IMR-90 (cell line): ENCODE measurements around the gene RARRES1. TPM values are rescaled to one million over a fixed set of nuclear protein-coding genes. Genes with fewer than 3 reads are reported as not detected.

ENCODE experiments used
- ATAC-seq: fragments of 200-7000 bp; cut with Tn5 transposase; 2 replicates; pipeline ENCODE4 v1.9.1; 2020; ENCODE audit warnings: low read depth, mild to moderate bottlenecking, moderate library complexity
- BruUV-seq: library from RNA; stranded (reverse); fragments of 400-500 nt; replicated peaks from 2 replicates; lab custom pipeline; 2021; lab: Mats Ljungman, UMichigan
- CTCF ChIA-PET: fragments of 300-600 bp; formaldehyde crosslinking; extraction: SDS; loops from one replicate; lab custom pipeline; 2021; ENCODE audit warnings: antibody characterized with exemption; lab: Yijun Ruan, JAX
- POLR2A ChIA-PET: fragments of 300-600 bp; sonication (Branson Sonifier 250); formaldehyde crosslinking; loops from one replicate; lab custom pipeline; 2022; ENCODE audit warnings: antibody characterized with exemption; ENCODE audit not compliant: unreplicated experiment; lab: Charles Lee
- DNase-seq: peaks from one replicate; pipeline ENCODE4 v3.0.0; 2013
- H2AFZ ChIP-seq: replicated peaks from 2 replicates; pipeline ENCODE3; 2013; ENCODE audit warnings: low read length, mild to moderate bottlenecking; ENCODE audit not compliant: poor library complexity
- H2AK5ac ChIP-seq: 2 replicates; pipeline ENCODE4 v1.6.1; 2013; ENCODE audit warnings: low read depth, low read length, inconsistent platforms
- H2AK9ac ChIP-seq: replicated peaks from 2 replicates; pipeline ENCODE3; 2013; ENCODE audit warnings: mild to moderate bottlenecking, low read depth, low read length, moderate library complexity; ENCODE audit not compliant: poor library complexity
- H2BK120ac ChIP-seq: 2 replicates; pipeline ENCODE4 v1.6.1; 2013; ENCODE audit warnings: low read depth, low read length, inconsistent platforms
- H2BK15ac ChIP-seq: 3 replicates; pipeline ENCODE4 v1.6.1; 2013; ENCODE audit warnings: low read depth, low read length, inconsistent platforms
- H2BK20ac ChIP-seq: 2 replicates; pipeline ENCODE4 v1.6.1; 2013; ENCODE audit warnings: low read depth, mild to moderate bottlenecking, inconsistent platforms, low read length, moderate library complexity
- H2BK5ac ChIP-seq: 2 replicates; pipeline ENCODE4 v1.6.1; 2013; ENCODE audit warnings: mild to moderate bottlenecking, low read depth, low read length, inconsistent platforms; ENCODE audit not compliant: poor library complexity, severe bottlenecking
- H3K14ac ChIP-seq: replicated peaks from 2 replicates; pipeline ENCODE4 v1.6.1; 2013; ENCODE audit warnings: low read depth, low read length, inconsistent platforms
- H3K18ac ChIP-seq: 2 replicates; pipeline ENCODE4 v1.6.1; 2013; ENCODE audit warnings: low read depth, low read length, control low read depth
- H3K23ac ChIP-seq: 2 replicates; pipeline ENCODE4 v1.6.1; 2013; ENCODE audit warnings: low read depth, low read length, inconsistent platforms
- H3K27ac ChIP-seq: 2 replicates; pipeline ENCODE4 v1.5.1; 2013; ENCODE audit warnings: mild to moderate bottlenecking, control low read depth, low read length; ENCODE audit not compliant: insufficient read depth
- H3K27me3 ChIP-seq: 2 replicates; pipeline ENCODE4 v1.6.1; 2013; ENCODE audit warnings: low read length; ENCODE audit not compliant: control insufficient read depth, insufficient read depth
- H3K36me3 ChIP-seq: 2 replicates; pipeline ENCODE4 v1.6.1; 2013; ENCODE audit warnings: low read length, mixed read lengths; ENCODE audit not compliant: control insufficient read depth, insufficient read depth
- H3K4ac ChIP-seq: 2 replicates; pipeline ENCODE4 v1.6.1; 2013; ENCODE audit warnings: low read depth, low read length, inconsistent platforms
- H3K4me1 ChIP-seq: 2 replicates; pipeline ENCODE4 v1.6.1; 2013; ENCODE audit warnings: low read length, mixed read lengths; ENCODE audit not compliant: control insufficient read depth, insufficient read depth
- H3K4me2 ChIP-seq: 2 replicates; pipeline ENCODE4 v1.6.1; 2013; ENCODE audit warnings: low read depth, mild to moderate bottlenecking, control low read depth, low read length, moderate library complexity
- H3K4me3 ChIP-seq: 2 replicates; pipeline ENCODE4 v1.5.1; 2013; ENCODE audit warnings: low read depth, mild to moderate bottlenecking, control low read depth, low read length, moderate library complexity; ENCODE audit not compliant: insufficient read depth
- H3K56ac ChIP-seq: 2 replicates; pipeline ENCODE4 v1.6.1; 2013; ENCODE audit warnings: low read length, inconsistent platforms; ENCODE audit not compliant: insufficient read depth; ENCODE audit errors: extremely low read depth
- H3K79me1 ChIP-seq, 2 experiments: 2 replicates each; pipeline ENCODE4 v1.6.1; 2013; ENCODE audit warnings: low read length in 2 of 2, inconsistent platforms in 1 of 2, low read depth in 1 of 2
- H3K9ac ChIP-seq: 2 replicates; pipeline ENCODE4 v1.6.1; 2013; ENCODE audit warnings: low read depth, low read length, control low read depth
- H3K9me1 ChIP-seq: 2 replicates; pipeline ENCODE4 v1.6.1; 2013; ENCODE audit warnings: low read length, inconsistent platforms; ENCODE audit not compliant: insufficient read depth
- H3K9me3 ChIP-seq: 2 replicates; pipeline ENCODE4 v1.6.1; 2013; ENCODE audit warnings: low read length; ENCODE audit not compliant: control insufficient read depth, insufficient read depth
- H4K20me1 ChIP-seq: 2 replicates; pipeline ENCODE4 v1.6.1; 2013; ENCODE audit warnings: low read length, inconsistent platforms; ENCODE audit not compliant: insufficient read depth
- H4K5ac ChIP-seq: 2 replicates; pipeline ENCODE4 v1.6.1; 2013; ENCODE audit warnings: mild to moderate bottlenecking, low read depth, low read length, control low read depth
- H4K8ac ChIP-seq, 2 experiments: 2 replicates each; pipeline ENCODE4 v1.6.1; 2013; ENCODE audit warnings: low read depth in 2 of 2, low read length in 2 of 2, control low read depth in 1 of 2, inconsistent platforms in 1 of 2
- H4K91ac ChIP-seq: 2 replicates; pipeline ENCODE4 v1.6.1; 2013; ENCODE audit warnings: low read depth, low read length, inconsistent platforms; ENCODE audit not compliant: insufficient read depth
- ELK1 ChIP-seq: fragments of 150-350 bp; IDR thresholded peaks from 2 replicates; pipeline ENCODE4 v1.6.1; 2016; ENCODE audit warnings: low read depth, mild to moderate bottlenecking, low read length, moderate library complexity, borderline replicate concordance
- WGBS, 2 experiments: methylation state at CpG; one replicate each; pipeline versions ENCODE4 v1.1.5 to v1.1.7; 2013; ENCODE audit warnings: missing lambda C conversion rate in 2 of 2; ENCODE audit not compliant: insufficient read length in 1 of 2; ENCODE audit errors: extremely low coverage in 2 of 2; 5-methylcytosine and 5-hydroxymethylcytosine counted together
- dilution Hi-C: fragments of 300-500 bp; cut with HindIII; formaldehyde crosslinking; loops from one replicate; pipeline ENCODE4 v1.14.3; 2018; ENCODE audit warnings: low sequenced_read_pairs; ENCODE audit not compliant: unreplicated experiment
- in situ Hi-C: fragments of 300-500 bp; cut with MboI; formaldehyde crosslinking; loops from 3 replicates; pipeline ENCODE4 v1.14.3; 2019; ENCODE audit warnings: low sequenced_read_pairs, inconsistent platforms, mixed read lengths
- intact Hi-C: fragments of 100-400 bp; cut with micrococcal nuclease; formaldehyde crosslinking; loops from 2 replicates; pipeline ENCODE4 v1.10.0; 2022
- microRNA-seq, 2 experiments: library from miRNA; stranded (forward) in 1 of 2; unstranded in 1 of 2; fragments of 10-50 nt in 1 of 2; fragments of <30 nt in 1 of 2; gene quantifications in 1 of 2; microRNA quantifications in 1 of 2; one replicate each; pipeline versions ENCODE3 to v1.1.0; 2013 to 2020; ENCODE audit not compliant: insufficient read depth in 1 of 2, insufficient read length in 1 of 2, unreplicated experiment in 1 of 2
- polyA plus RNA-seq, 3 experiments: library from polyadenylated mRNA; depleted of rRNA; stranded (reverse); fragments of >200 nt; gene quantifications; 2 replicates each; pipeline ENCODE4 v1.2.3, GENCODE V29; 2012; ENCODE audit warnings: low replicate concordance in 1 of 3
- small RNA-seq, 5 experiments: library from RNA; depleted of rRNA; stranded (forward); fragments of <200 nt; gene quantifications; one replicate each; pipeline ENCODE3, GENCODE V24; 2012
- total RNA-seq: library from RNA; depleted of rRNA; stranded (reverse); fragments of >200 nt; gene quantifications from 2 replicates; pipeline ENCODE4 v1.2.3, GENCODE V29; 2012; rRNA removed
- TF ChIP-seq, protein P1 (sequence below): fragments of 150-350 bp; IDR thresholded peaks from 2 replicates; pipeline ENCODE4 v1.6.1; 2017; ENCODE audit warnings: mild to moderate bottlenecking, antibody characterized with exemption, low read length, low read depth

RARRES1 gene
- total and polyA plus RNA-seq, 2 of the 4 experiments (the other 2 are of a cell fraction): 0.90 to 3.0 TPM

DNA sequence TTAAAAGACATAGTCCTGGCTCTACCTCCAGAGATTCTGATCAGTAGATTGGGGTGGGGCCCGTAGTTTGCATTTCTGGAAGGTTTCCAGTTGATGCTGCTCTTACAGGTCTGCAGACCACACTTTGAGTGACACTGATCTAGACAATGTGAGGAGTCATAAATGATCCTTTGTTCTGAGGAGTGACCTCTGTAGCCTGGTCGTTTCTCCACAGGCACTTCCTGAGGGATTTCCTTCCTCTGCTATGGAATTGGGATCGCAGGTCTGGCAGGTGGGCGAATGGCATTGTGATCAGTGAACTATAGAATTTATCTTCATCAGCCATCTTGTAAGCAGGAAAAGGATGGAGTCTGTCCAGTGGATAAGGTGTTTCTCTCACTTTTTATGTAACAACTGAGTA, 82.5 kb downstream of the RARRES1 start:
- ChIA-PET POLR2A (no interaction called here), CTCF (interaction anchor here (0.8 kb wide), 1 partner anchor 50 kb away, joined by 3 read pairs; no protein-coding TSS in a partner anchor)
- H3K4me2 ChIP-seq: no peak overlapping the region
- DNase-seq: no peak
- no peak overlapping the region for H2AK9ac ChIP-seq
- ATAC-seq: no peak
- H3K14ac ChIP-seq: no peak overlapping the region
- TF ChIP-seq ELK1: no peak
- TF ChIP-seq, protein P1, sequence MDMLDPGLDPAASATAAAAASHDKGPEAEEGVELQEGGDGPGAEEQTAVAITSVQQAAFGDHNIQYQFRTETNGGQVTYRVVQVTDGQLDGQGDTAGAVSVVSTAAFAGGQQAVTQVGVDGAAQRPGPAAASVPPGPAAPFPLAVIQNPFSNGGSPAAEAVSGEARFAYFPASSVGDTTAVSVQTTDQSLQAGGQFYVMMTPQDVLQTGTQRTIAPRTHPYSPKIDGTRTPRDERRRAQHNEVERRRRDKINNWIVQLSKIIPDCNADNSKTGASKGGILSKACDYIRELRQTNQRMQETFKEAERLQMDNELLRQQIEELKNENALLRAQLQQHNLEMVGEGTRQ: no peak
- H3K4me3 ChIP-seq: no peak overlapping the region
- BruUV-seq: no TSS peak
- no peak overlapping the region for H4K8ac ChIP-seq
- H3K9me1 ChIP-seq: no peaks in the 10 kb centered on the region
- H3K9me3 ChIP-seq: no peaks in the 10 kb centered on the region
- no peak overlapping the region for H4K5ac ChIP-seq
- H3K9ac ChIP-seq: no peak overlapping the region
- intact Hi-C loops: loop anchor here (10.0 kb wide), 1 partner anchor 545 kb away; the partner anchor contains the start of gene SHOX2
- H4K20me1 ChIP-seq: no peaks in the 10 kb centered on the region
- no peak overlapping the region for H2BK20ac ChIP-seq
- H3K27ac ChIP-seq: no peak overlapping the region
- H3K4me1 ChIP-seq: no peaks in the 10 kb centered on the region
- no peak overlapping the region for H3K4ac ChIP-seq
- no peaks in the 10 kb centered on the region for H3K27me3 ChIP-seq
- H2AFZ ChIP-seq: no peak overlapping the region
- H3K79me1 ChIP-seq: peaks cover 8 to 18% of the 10 kb centered on the region in 2 experiments; a peak in 3 of 4 replicates
- H3K18ac ChIP-seq: no peak overlapping the region
- peaks cover 22% of the 10 kb centered on the region for H3K36me3 ChIP-seq
- no peak overlapping the region for H4K91ac ChIP-seq
- dilution Hi-C loops: no loop called here
- no peak overlapping the region for H2AK5ac ChIP-seq
- WGBS, 2 experiments: 100% methylated on average over 1 of the region's 4 CpGs; no CpG with 5 or more reads in 1 of the 2 experiments
- in situ Hi-C loops: loop anchor here (25.0 kb wide), 1 partner anchor 613 kb away; no protein-coding TSS in a partner anchor
- no peak overlapping the region for H3K56ac ChIP-seq
- no peak overlapping the region for H2BK15ac ChIP-seq
- no peak overlapping the region for H3K23ac ChIP-seq
- H2BK5ac ChIP-seq: no peak overlapping the region
- H2BK120ac ChIP-seq: no peak overlapping the region

Small RNA genes within 50 kb of the gene (microRNA-seq; reads per million reads assigned to microRNA genes)
- gene AC080013.6 (ENCODE audit: insufficient read depth, insufficient read length): not detected

Small RNA genes within 50 kb of the gene (small RNA-seq; reads per million reads assigned to genes)
- 0 to 0.81 (median 0) reads per million in 5 experiments for gene AC080013.6

Other genes with a start within 250 kb of the RARRES1 start
- 5.2 and 7.5 TPM in 2 replicates for gene MLF1, start 161.3 kb downstream of the RARRES1 start, total RNA-seq
- 3.8 and 4.7 TPM in 2 replicates for gene MLF1, start 161.3 kb downstream of the RARRES1 start, polyA plus RNA-seq (2012; rRNA removed)
- 36.0 and 55.0 TPM in 2 replicates for gene GFM1, start 87.9 kb downstream of the RARRES1 start, total RNA-seq
- 9.9 and 12.4 TPM in 2 replicates for gene GFM1, start 87.9 kb downstream of the RARRES1 start, polyA plus RNA-seq (2012; rRNA removed)
- 83.0 and 93.6 TPM in 2 replicates for gene LXN, start 59.8 kb downstream of the RARRES1 start, total RNA-seq
- gene LXN, start 59.8 kb downstream of the RARRES1 start, polyA plus RNA-seq (2012; rRNA removed): 134 and 155 TPM in 2 replicates
- 64.2 and 103 TPM in 2 replicates for gene MFSD1, start 69.6 kb upstream of the RARRES1 start, total RNA-seq
- 39.7 and 50.4 TPM in 2 replicates for gene MFSD1, start 69.6 kb upstream of the RARRES1 start, polyA plus RNA-seq (2012; rRNA removed)